ENCODE data around the gene C1QTNF1. TPM values are rescaled to one million over a fixed set of nuclear protein-coding genes. Genes with fewer than 3 reads are reported as not detected.
A peak's percentile ranks its signal among the peaks of the same experiment; 100 is the strongest.

Gene C1QTNF1
- total and polyA plus RNA-seq, 2 donors (not counting 3 experiments of a cell fraction or from before 2014, with no cell fraction given): 2.5 to 4.0 TPM

- DNase-seq (ENCODE audit: low read depth, low spot score) (peak; percentile 72), FAIRE-seq (peak; percentile 78)
- no peak overlapping the region for H3K9ac ChIP-seq (replicated peaks; ENCODE audit: extremely low read depth, insufficient read depth, low read length)
- peak overlapping the region; percentile 36 for H3K27ac ChIP-seq (ENCODE audit: insufficient read depth, low read depth, low read length)
- peaks cover 12 to 41% of the 10 kb centered on the region in 2 experiments for H3K36me3 ChIP-seq (ENCODE audit: control insufficient read depth in 2 of 2, extremely low read depth in 1 of 2, insufficient read depth in 2 of 2, low read length in 2 of 2)
- no peak overlapping the region for H3K4me2 ChIP-seq (ENCODE audit: insufficient read depth, low read length)
- intact Hi-C loops (cut with micrococcal nuclease) (loop anchor here (1.0 to 2.0 kb wide), 2 partner anchors 15 to 49 kb away; partner anchors contain the start of gene CANT1), dilution Hi-C loops (cut with MboI; ENCODE audit: extremely low pct_ligation_motif_present, low sequenced_read_pairs) (no loop called here)
- no peaks in the 10 kb centered on the region for H3K9me3 ChIP-seq (replicated peaks; ENCODE audit: control insufficient read depth, insufficient read depth, low read length)
- ChIA-PET POLR2A (no interaction called here), CTCF (interaction anchor here (0.7 to 1.6 kb wide), 3 partner anchors 33 to 54 kb away, joined by 3 to 5 read pairs (median 4); no protein-coding TSS in a partner anchor)
- no peak overlapping the region for H2AFZ ChIP-seq (ENCODE audit: low read depth, low read length)
- TF ChIP-seq MYC (IDR thresholded peaks at IDR 0.05; ENCODE audit: low read depth, low read length): no peak
- TF ChIP-seq CTCF (IDR thresholded peaks at IDR 0.05; ENCODE audit: extremely low read depth in 1 of 2, insufficient read depth in 1 of 2, low read depth in 1 of 2, low read length in 2 of 2): peak; percentile 85 to 86
- H3K27me3 ChIP-seq (ENCODE audit: control insufficient read depth in 2 of 2, insufficient read depth in 2 of 2, low read length in 2 of 2): no peaks in the 10 kb centered on the region
- H3K9me1 ChIP-seq (replicated peaks; ENCODE audit: control insufficient read depth, extremely low read depth, insufficient read depth, low read length): no peaks in the 10 kb centered on the region
- no TSS peak for BruUV-seq (replicated peaks)
- H3K4me1 ChIP-seq (ENCODE audit: control insufficient read depth, extremely low read depth, insufficient read depth, low read length): peaks cover 14% of the 10 kb centered on the region
- H4K20me1 ChIP-seq (replicated peaks; ENCODE audit: control insufficient read depth, extremely low read depth, insufficient read depth, low read length): no peaks in the 10 kb centered on the region
- H3K4me3 ChIP-seq (replicated peaks in 1 of 3; ENCODE audit: insufficient read depth in 1 of 3, low read depth in 1 of 3, low read length in 3 of 3): no peak overlapping the region
- peaks cover 34% of the 10 kb centered on the region for H3K79me2 ChIP-seq (ENCODE audit: control insufficient read depth, insufficient read depth, low read length)
These were observed 30.6 kb upstream of the C1QTNF1 start for GRCh38 chr17:78993241-78993956.

GRCh38 chr17:78993981-78994671 is 29.8 kb upstream of the C1QTNF1 start:
- Histone ChIP-seq H3K4me3 (replicated peaks in 1 of 3; ENCODE audit: insufficient read depth in 1 of 3, low read depth in 1 of 3, low read length in 3 of 3) (no peak overlapping the region), H3K4me2 (ENCODE audit: insufficient read depth, low read length) (no peak overlapping the region), H3K27ac (ENCODE audit: insufficient read depth, low read depth, low read length) (no peak overlapping the region), H3K27me3 (ENCODE audit: control insufficient read depth in 2 of 2, insufficient read depth in 2 of 2, low read length in 2 of 2) (no peaks in the 10 kb centered on the region), H4K20me1 (replicated peaks; ENCODE audit: control insufficient read depth, extremely low read depth, insufficient read depth, low read length) (no peaks in the 10 kb centered on the region), H3K9ac (replicated peaks; ENCODE audit: extremely low read depth, insufficient read depth, low read length) (no peak overlapping the region), H3K79me2 (ENCODE audit: control insufficient read depth, insufficient read depth, low read length) (peaks cover 39% of the 10 kb centered on the region), H3K36me3 (ENCODE audit: control insufficient read depth in 2 of 2, extremely low read depth in 1 of 2, insufficient read depth in 2 of 2, low read length in 2 of 2) (peaks cover 12 to 42% of the 10 kb centered on the region in 2 experiments), H3K4me1 (ENCODE audit: control insufficient read depth, extremely low read depth, insufficient read depth, low read length) (peaks cover 14% of the 10 kb centered on the region), H2AFZ (ENCODE audit: low read depth, low read length) (no peak overlapping the region), H3K9me1 (replicated peaks; ENCODE audit: control insufficient read depth, extremely low read depth, insufficient read depth, low read length) (no peaks in the 10 kb centered on the region), H3K9me3 (replicated peaks; ENCODE audit: control insufficient read depth, insufficient read depth, low read length) (no peaks in the 10 kb centered on the region)
- CTCF ChIA-PET: interaction anchor here (0.7 to 1.6 kb wide), 4 partner anchors 32 to 55 kb away, joined by 3 to 5 read pairs (median 4); no protein-coding TSS in a partner anchor
- DNase-seq (ENCODE audit: low read depth, low spot score) (no peak), FAIRE-seq (no peak)
- BruUV-seq (replicated peaks): no TSS peak
- TF ChIP-seq JUN (IDR thresholded peaks at IDR 0.05; ENCODE audit: borderline replicate concordance, insufficient read depth, insufficient read length, low read depth) (no peak), EZH2 (IDR thresholded peaks at IDR 0.05; ENCODE audit: borderline replicate concordance, low read depth, low read length, severe bottlenecking) (no peak), POLR2AphosphoS5 (IDR thresholded peaks at IDR 0.05; ENCODE audit: insufficient read depth, low read depth, low read length) (no peak), MYC (IDR thresholded peaks at IDR 0.05; ENCODE audit: low read depth, low read length) (no peak), FOS (IDR thresholded peaks at IDR 0.05; ENCODE audit: borderline replicate concordance, insufficient read depth, low read length) (no peak), CTCF (IDR thresholded peaks at IDR 0.05; ENCODE audit: extremely low read depth in 1 of 2, insufficient read depth in 1 of 2, low read depth in 1 of 2, low read length in 2 of 2) (no peak), GATA2 (IDR thresholded peaks at IDR 0.05; ENCODE audit: insufficient read depth, insufficient read length, low read depth, low read length) (no peak)
- POLR2A ChIA-PET: no interaction called here
- dilution Hi-C loops (cut with MboI; ENCODE audit: extremely low pct_ligation_motif_present, low sequenced_read_pairs) (no loop called here), intact Hi-C loops (cut with micrococcal nuclease) (loop anchor here (1.0 to 2.0 kb wide), 2 partner anchors 15 to 48 kb away; partner anchors contain the start of gene CANT1)
